Fibroblast of lung (primary cell): Measurements from ENCODE around the gene PDE10A. TPM values are rescaled to one million over a fixed set of nuclear protein-coding genes. Genes with fewer than 3 reads are reported as not detected.

Source experiments
- DNase-seq, 2 donors: peaks; one replicate each; pipeline versions ENCODE4 v3.0.0 to v3.0.0-alpha.2; 2010; ENCODE audit warnings: low read depth in 2 of 2
- H2AFZ ChIP-seq: 2 replicates; pipeline ENCODE4 v1.5.1; 2012; ENCODE audit warnings: low read length, control low read depth, inconsistent platforms
- H3K27ac ChIP-seq: 2 replicates; pipeline ENCODE4 v1.5.1; 2011; ENCODE audit warnings: low read length, control low read depth; ENCODE audit not compliant: insufficient read depth
- H3K27me3 ChIP-seq: 2 replicates; pipeline ENCODE4 v1.5.1; 2011; ENCODE audit warnings: mild to moderate bottlenecking, low read length; ENCODE audit not compliant: control insufficient read depth, insufficient read depth
- H3K36me3 ChIP-seq: 2 replicates; pipeline ENCODE4 v1.5.1; 2011; ENCODE audit warnings: low read length; ENCODE audit not compliant: control insufficient read depth, insufficient read depth
- H3K4me1 ChIP-seq: 2 replicates; pipeline ENCODE4 v1.5.1; 2011; ENCODE audit warnings: low read length; ENCODE audit not compliant: control insufficient read depth, insufficient read depth; ENCODE audit errors: extremely low read depth
- H3K4me2 ChIP-seq: 2 replicates; pipeline ENCODE4 v1.5.1; 2011; ENCODE audit warnings: low read length, control low read depth; ENCODE audit not compliant: insufficient read depth; ENCODE audit errors: extremely low read depth
- H3K4me3 ChIP-seq, 4 experiments: fragments of 200-600 bp in 1 of 4; sonication (generic) in 1 of 4; replicated peaks in 1 of 4; 2 replicates each; pipeline ENCODE4 v1.5.1; 2011 to 2016; ENCODE audit warnings: low read length in 4 of 4, low read depth in 3 of 4, mild to moderate bottlenecking in 3 of 4, control low read depth in 2 of 4, inconsistent platforms in 1 of 4, mixed read lengths in 1 of 4; ENCODE audit not compliant: insufficient read depth in 1 of 4; ENCODE audit errors: control extremely low read depth in 1 of 4
- H3K79me2 ChIP-seq: 2 replicates; pipeline ENCODE4 v1.5.1; 2012; ENCODE audit warnings: mild to moderate bottlenecking, low read length, inconsistent platforms; ENCODE audit not compliant: control insufficient read depth, insufficient read depth
- H3K9ac ChIP-seq: 2 replicates; pipeline ENCODE4 v1.5.1; 2011; ENCODE audit warnings: mild to moderate bottlenecking, low read length, control low read depth; ENCODE audit not compliant: insufficient read depth
- H3K9me3 ChIP-seq: 2 replicates; pipeline ENCODE4 v1.5.1; 2012; ENCODE audit warnings: low read depth, low read length; ENCODE audit not compliant: control insufficient read depth, insufficient read depth
- H4K20me1 ChIP-seq: 2 replicates; pipeline ENCODE4 v1.5.1; 2011; ENCODE audit warnings: low read length; ENCODE audit not compliant: control insufficient read depth, insufficient read depth; ENCODE audit errors: extremely low read depth
- EZH2 ChIP-seq: IDR thresholded peaks from 2 replicates; pipeline ENCODE4 v1.5.1; 2012; ENCODE audit warnings: low read length, control low read depth, mild to moderate bottlenecking; ENCODE audit errors: missing control alignments
- polyA plus RNA-seq, 2 donors: library from polyadenylated mRNA; depleted of rRNA in 1 of 2; stranded (reverse) in 1 of 2; unstranded in 1 of 2; fragments of >200 nt; gene quantifications; 2 replicates each; pipeline ENCODE4 v1.2.1, GENCODE V29; 2011 to 2012; ENCODE audit warnings: missing spikeins in 1 of 2
- total RNA-seq: library from RNA; depleted of rRNA; stranded (reverse); fragments of >200 nt; gene quantifications from 2 replicates; pipeline ENCODE4 v1.2.1, GENCODE V29; 2014
- TF ChIP-seq, protein P1 (sequence below), 2 donors: IDR thresholded peaks in 1 of 2; conservative IDR thresholded peaks in 1 of 2; 1 replicate in 1 of 2; 2 replicates in 1 of 2; pipeline ENCODE4 v1.5.1; 2011 to 2012; ENCODE audit warnings: low read length in 2 of 2, control low read depth in 1 of 2, inconsistent platforms in 1 of 2, low read depth in 1 of 2, mild to moderate bottlenecking in 1 of 2

Gene PDE10A
- total and polyA plus RNA-seq, 2 donors (not counting 1 experiment from before 2014, with no cell fraction given) = under 0.01 to 0.19 TPM

GRCh38 chr6:165674155-165675029, 11.4 kb upstream of the PDE10A start:
- no peak overlapping the region for H3K27ac ChIP-seq
- H2AFZ ChIP-seq = no peak overlapping the region
- no peaks in the 10 kb centered on the region for H4K20me1 ChIP-seq
- no peak overlapping the region for H3K4me3 ChIP-seq
- TF ChIP-seq, protein P1, sequence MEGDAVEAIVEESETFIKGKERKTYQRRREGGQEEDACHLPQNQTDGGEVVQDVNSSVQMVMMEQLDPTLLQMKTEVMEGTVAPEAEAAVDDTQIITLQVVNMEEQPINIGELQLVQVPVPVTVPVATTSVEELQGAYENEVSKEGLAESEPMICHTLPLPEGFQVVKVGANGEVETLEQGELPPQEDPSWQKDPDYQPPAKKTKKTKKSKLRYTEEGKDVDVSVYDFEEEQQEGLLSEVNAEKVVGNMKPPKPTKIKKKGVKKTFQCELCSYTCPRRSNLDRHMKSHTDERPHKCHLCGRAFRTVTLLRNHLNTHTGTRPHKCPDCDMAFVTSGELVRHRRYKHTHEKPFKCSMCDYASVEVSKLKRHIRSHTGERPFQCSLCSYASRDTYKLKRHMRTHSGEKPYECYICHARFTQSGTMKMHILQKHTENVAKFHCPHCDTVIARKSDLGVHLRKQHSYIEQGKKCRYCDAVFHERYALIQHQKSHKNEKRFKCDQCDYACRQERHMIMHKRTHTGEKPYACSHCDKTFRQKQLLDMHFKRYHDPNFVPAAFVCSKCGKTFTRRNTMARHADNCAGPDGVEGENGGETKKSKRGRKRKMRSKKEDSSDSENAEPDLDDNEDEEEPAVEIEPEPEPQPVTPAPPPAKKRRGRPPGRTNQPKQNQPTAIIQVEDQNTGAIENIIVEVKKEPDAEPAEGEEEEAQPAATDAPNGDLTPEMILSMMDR (conservative IDR thresholded peaks at IDR 0.05 in 1 of 2, IDR thresholded peaks at IDR 0.05 in 1 of 2; ENCODE audit: low read depth in 1 of 2, low read length in 2 of 2) = no peak
- no peak for TF ChIP-seq EZH2
- no peaks in the 10 kb centered on the region for H3K4me1 ChIP-seq
- no peaks in the 10 kb centered on the region for H3K9me3 ChIP-seq
- no peak overlapping the region for H3K9ac ChIP-seq
- no peak for DNase-seq
- no peak overlapping the region for H3K4me2 ChIP-seq
- H3K36me3 ChIP-seq = no peaks in the 10 kb centered on the region
- H3K27me3 ChIP-seq = no peaks in the 10 kb centered on the region
- no peaks in the 10 kb centered on the region for H3K79me2 ChIP-seq

- H2AFZ ChIP-seq = no peak overlapping the region
- H3K27me3 ChIP-seq = no peaks in the 10 kb centered on the region
- H3K36me3 ChIP-seq = no peaks in the 10 kb centered on the region
- no peaks in the 10 kb centered on the region for H3K4me1 ChIP-seq
- H3K79me2 ChIP-seq = no peaks in the 10 kb centered on the region
- H3K27ac ChIP-seq = no peak overlapping the region
- TF ChIP-seq EZH2 = no peak
- TF ChIP-seq, protein P1 (conservative IDR thresholded peaks at IDR 0.05 in 1 of 2, IDR thresholded peaks at IDR 0.05 in 1 of 2; ENCODE audit: low read depth in 1 of 2, low read length in 2 of 2) = no peak
- H3K4me2 ChIP-seq = no peak overlapping the region
- no peaks in the 10 kb centered on the region for H4K20me1 ChIP-seq
- DNase-seq = no peak
- H3K4me3 ChIP-seq = no peak overlapping the region
- H3K9me3 ChIP-seq = no peaks in the 10 kb centered on the region
- H3K9ac ChIP-seq = no peak overlapping the region
Measured at GRCh38 chr6:165671222-165671768, 8.3 kb upstream of the PDE10A start.

DNA sequence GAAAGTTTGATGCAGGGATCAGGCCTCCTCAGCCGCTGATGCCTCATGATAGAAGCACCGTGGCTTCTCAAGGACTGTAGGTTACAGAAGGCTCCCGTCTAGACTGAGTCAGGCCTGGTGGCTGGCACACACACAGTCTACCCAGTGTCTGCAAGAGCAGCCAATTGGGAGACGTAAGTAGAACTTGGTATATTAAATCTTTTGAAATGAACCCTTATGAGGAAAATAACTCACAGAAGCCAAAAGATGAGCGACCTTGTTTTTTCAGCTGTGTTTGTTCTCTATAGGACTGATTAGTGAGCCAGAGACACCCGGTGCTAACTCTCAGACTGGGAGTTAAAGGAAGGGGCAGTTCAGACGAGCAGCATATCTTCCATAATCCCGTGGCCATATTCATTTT, 5.9 kb upstream of the PDE10A start:
- peaks cover 4% of the 10 kb centered on the region for H3K27me3 ChIP-seq
- no peak overlapping the region for H2AFZ ChIP-seq
- no peak overlapping the region for H3K27ac ChIP-seq
- no peaks in the 10 kb centered on the region for H3K36me3 ChIP-seq
- no peak overlapping the region for H3K9ac ChIP-seq
- no peaks in the 10 kb centered on the region for H3K9me3 ChIP-seq
- H3K4me3 ChIP-seq = no peak overlapping the region
- H3K4me2 ChIP-seq = no peak overlapping the region
- TF ChIP-seq, protein P1 (conservative IDR thresholded peaks at IDR 0.05 in 1 of 2, IDR thresholded peaks at IDR 0.05 in 1 of 2; ENCODE audit: low read depth in 1 of 2, low read length in 2 of 2) = no peak
- TF ChIP-seq EZH2 = no peak
- H3K79me2 ChIP-seq = no peaks in the 10 kb centered on the region
- no peak for DNase-seq
- H4K20me1 ChIP-seq = no peaks in the 10 kb centered on the region
- no peaks in the 10 kb centered on the region for H3K4me1 ChIP-seq
